LNCaP clone FGC (cell line): ENCODE results near the gene ZNF879.

Experiments
- DNase-seq: peaks from one replicate; pipeline ENCODE4 v3.0.0-alpha.2; 2011; ENCODE audit warnings: low read depth
- H3K4me3 ChIP-seq: 2 replicates; pipeline ENCODE4 v1.5.1; 2011; ENCODE audit warnings: mild to moderate bottlenecking, low read depth, low read length, control low read depth
- TF ChIP-seq, protein P1 (sequence below): IDR thresholded peaks from 2 replicates; pipeline ENCODE4 v1.5.1; 2012; ENCODE audit warnings: mild to moderate bottlenecking; ENCODE audit not compliant: control insufficient read depth, insufficient read depth; ENCODE audit errors: extremely low read depth

The ZNF879 gene

DNA sequence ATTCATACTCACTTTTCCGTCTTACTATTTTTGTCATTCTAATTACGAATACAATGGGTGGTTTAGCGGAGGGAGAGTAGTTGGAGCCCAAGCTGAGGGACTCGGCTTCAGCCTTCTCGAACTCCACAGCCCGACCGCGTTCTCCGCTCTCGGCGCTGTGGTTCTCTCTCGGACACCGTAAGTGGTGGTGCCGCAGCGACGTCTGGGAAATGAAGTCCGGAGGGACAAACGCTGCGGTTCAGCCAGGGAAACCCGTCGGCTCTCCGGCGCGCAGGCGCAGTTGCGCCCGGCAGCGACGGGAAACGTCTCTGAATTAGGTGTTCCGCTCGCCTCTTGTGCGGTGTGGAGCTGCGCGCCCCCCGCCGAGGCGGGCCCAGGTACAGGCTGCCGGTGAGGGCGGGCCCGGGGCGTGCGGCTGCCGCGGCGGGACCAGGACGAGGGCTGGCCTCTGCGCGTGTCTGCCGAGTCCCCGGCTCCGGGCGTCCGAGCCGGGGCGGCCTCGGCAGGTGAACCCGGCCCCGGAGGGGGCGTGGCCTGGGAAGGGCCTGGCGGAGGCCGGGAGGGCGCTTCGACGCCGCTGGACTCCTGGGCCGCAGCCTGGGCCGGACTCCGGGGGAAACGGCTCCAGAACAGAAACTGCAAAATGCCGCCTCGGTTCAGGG, at the start of gene ZNF879:
TSS of gene ZNF879 (plus strand) at position 277 of the 662 bp plus-strand sequence. CDS start 1,201 bp downstream, outside the sequence.
- TF ChIP-seq, protein P1, sequence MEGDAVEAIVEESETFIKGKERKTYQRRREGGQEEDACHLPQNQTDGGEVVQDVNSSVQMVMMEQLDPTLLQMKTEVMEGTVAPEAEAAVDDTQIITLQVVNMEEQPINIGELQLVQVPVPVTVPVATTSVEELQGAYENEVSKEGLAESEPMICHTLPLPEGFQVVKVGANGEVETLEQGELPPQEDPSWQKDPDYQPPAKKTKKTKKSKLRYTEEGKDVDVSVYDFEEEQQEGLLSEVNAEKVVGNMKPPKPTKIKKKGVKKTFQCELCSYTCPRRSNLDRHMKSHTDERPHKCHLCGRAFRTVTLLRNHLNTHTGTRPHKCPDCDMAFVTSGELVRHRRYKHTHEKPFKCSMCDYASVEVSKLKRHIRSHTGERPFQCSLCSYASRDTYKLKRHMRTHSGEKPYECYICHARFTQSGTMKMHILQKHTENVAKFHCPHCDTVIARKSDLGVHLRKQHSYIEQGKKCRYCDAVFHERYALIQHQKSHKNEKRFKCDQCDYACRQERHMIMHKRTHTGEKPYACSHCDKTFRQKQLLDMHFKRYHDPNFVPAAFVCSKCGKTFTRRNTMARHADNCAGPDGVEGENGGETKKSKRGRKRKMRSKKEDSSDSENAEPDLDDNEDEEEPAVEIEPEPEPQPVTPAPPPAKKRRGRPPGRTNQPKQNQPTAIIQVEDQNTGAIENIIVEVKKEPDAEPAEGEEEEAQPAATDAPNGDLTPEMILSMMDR: no peak
- peak within 1 kb of the TSS; percentile 65 for H3K4me3 ChIP-seq
- peak; percentile 90 for DNase-seq

GRCh38 chr5:178981381-178981780, 42.2 kb upstream of the ZNF879 start:
- no peak overlapping the region for H3K4me3 ChIP-seq
- no peak for DNase-seq
- TF ChIP-seq, protein P1: no peak

DNA sequence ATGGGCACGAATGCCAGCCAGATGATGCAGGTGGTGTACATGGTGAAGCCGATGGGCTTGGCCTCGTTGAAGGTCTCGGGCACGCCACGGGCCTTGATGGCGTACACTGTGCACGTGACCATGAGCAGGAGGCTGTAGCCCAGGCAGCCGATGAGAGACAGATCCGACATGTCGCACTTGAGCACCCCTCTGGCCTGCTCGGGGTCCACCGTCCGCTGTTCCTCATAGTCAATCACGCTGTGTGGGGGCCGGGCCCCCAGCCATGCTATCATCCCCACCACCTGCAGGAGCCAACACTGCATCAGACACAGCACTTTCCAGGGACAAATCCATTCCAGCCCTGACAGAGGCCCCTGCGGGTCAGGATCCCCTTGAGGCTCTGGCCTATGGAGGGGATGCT, 40.7 kb upstream of the ZNF879 start:
- TF ChIP-seq, protein P1: no peak
- no peak for DNase-seq
- H3K4me3 ChIP-seq: no peak overlapping the region

DNA sequence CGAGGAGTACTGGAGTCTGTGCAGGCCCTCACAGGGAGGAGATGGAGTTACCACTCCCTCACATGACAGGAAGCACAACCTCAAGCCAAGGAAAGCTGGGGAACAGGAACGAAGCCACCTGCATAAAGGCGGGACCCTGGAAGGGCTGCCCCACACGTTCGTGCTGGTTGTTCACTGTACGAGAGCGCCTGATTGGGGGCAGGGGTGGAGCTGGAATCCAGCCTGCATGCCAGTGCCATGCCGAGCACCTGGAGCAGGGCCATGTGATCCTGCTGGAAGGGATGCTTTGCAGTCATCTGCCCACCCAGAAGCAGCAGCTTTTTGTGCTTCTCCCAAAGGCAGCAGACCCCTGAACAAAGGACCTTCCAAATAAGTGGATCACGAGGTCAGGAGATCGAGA, 39.9 kb upstream of the ZNF879 start:
- DNase-seq: no peak
- TF ChIP-seq, protein P1: no peak

DNA sequence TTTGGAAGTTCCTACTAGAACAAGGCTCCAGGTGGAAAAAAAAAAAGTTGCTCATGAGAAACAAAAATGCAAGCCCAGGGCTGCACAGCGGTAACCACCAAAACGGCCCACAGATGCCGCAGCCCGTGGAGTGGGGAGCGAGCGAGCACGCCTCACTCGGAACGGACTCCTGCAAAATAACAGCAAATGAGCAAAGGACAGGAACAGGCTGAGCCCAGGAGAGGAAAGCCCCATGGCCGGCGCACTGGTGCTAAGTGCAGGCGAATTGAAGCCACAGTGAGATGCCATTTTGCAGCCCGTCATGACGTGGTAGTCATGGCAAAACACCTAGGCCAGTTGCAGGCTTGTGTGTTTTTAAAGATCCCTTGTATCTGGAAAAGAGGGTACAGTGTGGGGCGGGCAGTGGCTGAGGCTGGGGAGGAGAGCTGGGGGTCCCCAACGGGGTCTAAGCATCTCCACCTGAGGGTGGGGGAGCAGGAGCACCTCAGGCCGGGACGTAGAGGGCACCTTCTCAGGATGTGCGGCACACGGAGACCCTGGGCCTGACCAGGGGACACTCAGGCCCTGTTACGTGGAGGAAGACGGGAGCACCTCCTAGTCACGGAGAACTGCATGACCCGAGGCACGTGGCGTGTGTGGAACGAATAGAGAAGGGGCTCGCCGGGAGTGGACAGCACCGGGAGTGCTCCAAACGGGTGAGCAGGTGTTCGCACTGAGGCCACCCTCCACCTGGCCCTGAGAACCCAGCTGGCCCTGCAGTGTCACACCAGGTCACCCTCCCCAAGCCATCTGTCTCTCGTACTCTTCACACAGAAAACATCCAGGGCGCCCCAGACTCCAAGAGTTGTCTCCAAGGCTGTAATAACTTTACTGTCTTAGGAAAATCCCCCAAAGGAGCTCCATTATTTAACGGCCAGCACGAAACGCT, 39.2 kb upstream of the ZNF879 start:
- no peak for DNase-seq
- no peak overlapping the region for H3K4me3 ChIP-seq
- TF ChIP-seq, protein P1: no peak

More for the DNA sequence above, 39.9 kb upstream of the ZNF879 start:
- H3K4me3 ChIP-seq: no peak overlapping the region

GRCh38 chr5:178986326-178986960, 37.2 kb upstream of the ZNF879 start:
- no peak for DNase-seq
- TF ChIP-seq, protein P1: no peak
- H3K4me3 ChIP-seq: no peak overlapping the region
